ENCODE measurements around the gene KNOP1.

- TF ChIP-seq MTF2 (CRISPR knock-in tag; IDR thresholded peaks at IDR 0.05; ENCODE audit: borderline replicate concordance) (no peak), SIN3B (IDR thresholded peaks at IDR 0.05; ENCODE audit: low read length) (no peak), KDM1A (CRISPR knock-in tag; IDR thresholded peaks at IDR 0.05) (no peak)
Measured at GRCh38 chr16:19688396-19689024, 29.5 kb downstream of the KNOP1 start.

Measured in HepG2 (cell line).